ENCODE results near the gene DVL2.
"Not testable (repeated sequence)": the region's sequence is repeated elsewhere in the genome, so short reads cannot be mapped to it uniquely, and the experiment has no call there.

DVL2 gene

DNA sequence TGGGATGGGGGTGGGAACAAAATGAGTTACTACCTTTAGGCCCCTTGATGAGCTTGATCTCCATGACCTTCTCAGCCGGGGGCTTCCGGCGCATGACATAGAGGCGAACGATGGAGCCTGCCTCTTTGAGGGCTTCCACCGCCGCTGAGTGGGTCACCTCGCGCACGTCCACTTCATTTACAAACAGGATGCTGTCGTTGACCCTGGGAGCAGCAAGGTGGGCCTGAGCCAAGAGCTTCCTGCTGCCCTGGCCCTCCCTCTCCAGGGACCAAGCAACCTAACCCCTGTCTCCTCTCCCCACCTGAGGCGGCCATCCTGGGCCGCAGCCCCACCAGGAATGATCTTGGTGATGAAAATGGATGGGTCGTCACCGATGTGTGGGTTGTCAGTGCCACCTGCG lies 30.9 kb downstream of the DVL2 start:
- DNase-seq (ENCODE audit: low read depth in 2 of 2), result no peak

DNA sequence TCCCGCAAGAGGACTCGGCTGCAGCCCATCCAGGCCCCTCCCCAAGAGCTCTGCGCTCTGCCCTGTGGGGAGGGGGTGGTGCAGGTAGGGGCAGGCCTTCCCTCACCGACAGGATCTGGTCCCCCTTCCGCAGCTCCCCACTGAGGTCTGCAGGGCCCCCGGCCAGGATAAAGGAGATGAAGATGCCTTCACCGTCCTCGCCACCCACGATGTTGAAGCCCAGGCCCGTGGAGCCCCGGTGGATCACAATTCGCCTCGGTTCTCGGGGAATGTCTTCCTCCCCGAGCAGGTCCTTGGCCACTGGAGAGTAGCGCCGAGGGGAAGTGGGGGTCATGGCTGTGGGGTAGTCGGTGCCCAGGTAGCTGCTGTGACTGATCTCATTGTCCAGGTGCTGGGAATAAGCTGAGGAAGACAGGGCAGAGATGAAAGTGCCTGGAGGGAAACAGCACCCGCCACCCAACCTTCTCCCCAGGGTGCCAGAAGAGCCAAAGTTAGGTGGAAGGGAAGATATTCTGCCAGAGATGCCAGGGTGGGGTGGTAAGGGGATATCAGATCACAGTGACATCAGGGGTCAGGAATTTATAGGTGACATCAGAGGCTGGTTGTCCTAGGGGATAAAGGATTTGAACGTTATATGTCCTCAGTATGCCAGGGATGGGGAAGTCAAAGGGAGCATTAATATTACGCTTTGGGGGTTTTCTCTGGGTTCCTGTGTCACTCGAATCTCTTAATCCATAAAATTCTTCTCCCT lies 37.5 kb downstream of the DVL2 start:
- DNase-seq (ENCODE audit: low read depth in 2 of 2), result no peak

DNA sequence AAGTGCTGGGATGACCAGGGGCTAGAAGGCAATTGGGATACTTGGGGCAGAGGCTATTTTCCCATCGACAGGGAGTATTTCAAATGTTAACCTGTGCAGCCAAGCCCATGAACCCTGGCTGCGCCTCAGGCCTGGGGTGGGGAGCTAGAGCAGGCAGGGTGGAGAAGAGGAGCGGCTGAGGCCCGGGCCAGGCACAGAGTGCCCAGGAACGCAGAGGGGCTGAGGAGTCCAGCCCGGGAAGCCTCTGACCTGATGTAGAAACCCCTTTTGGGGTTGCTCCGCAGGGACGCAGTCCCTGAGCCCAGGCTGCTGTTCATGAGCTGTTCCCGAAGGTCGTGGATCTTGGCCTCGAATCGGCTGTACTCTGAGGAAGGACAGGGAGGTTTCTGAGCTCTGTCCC lies 38.3 kb downstream of the DVL2 start:
- no peak for DNase-seq (ENCODE audit: low read depth in 2 of 2)

DNA sequence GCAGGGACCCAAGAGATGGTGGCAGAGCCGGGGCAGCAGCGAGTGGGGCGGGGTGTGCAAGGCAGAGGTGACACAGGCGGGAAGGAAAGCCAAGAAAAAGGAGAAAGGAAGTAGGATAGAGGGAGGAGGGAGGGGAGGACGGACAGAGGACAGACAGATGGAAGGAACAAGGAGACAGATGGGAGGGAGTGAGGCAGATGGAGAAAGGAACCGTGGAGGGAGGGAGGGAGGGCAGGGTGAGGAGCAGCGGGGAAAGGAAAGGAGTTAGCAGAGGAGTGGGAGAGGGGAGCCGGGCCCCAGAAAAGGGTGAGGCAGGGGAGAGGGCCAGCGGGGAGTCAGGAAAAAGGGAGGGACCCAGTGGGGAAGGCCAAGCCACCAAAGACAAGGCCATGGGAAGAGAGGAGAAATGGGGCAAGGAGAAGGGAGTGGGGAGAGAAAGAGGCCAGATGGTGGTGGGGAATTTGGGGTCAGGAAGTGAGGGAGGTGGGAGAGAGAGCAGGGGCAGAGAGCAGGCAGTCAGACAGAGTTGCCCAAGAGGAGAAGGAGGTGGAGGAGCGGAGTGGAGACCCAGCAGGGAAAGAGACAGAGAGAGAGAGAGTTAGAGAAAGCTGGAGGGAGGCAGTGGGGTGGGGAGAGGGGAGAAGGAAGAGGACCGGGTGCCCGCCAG lies 41.9 kb downstream of the DVL2 start:
- no peak for DNase-seq (ENCODE audit: low read depth in 2 of 2)

GRCh38 chr17:7191571-7192270 lies 42.6 kb downstream of the DVL2 start:
- no peak for DNase-seq (ENCODE audit: low read depth in 2 of 2)

- no peak for DNase-seq (ENCODE audit: low read depth in 2 of 2)
Measured at GRCh38 chr17:7191069-7191468, 43.2 kb downstream of the DVL2 start.

- no peak for DNase-seq (ENCODE audit: low read depth in 2 of 2)
Measured at GRCh38 chr17:7190276-7190917, 43.9 kb downstream of the DVL2 start.

DNA sequence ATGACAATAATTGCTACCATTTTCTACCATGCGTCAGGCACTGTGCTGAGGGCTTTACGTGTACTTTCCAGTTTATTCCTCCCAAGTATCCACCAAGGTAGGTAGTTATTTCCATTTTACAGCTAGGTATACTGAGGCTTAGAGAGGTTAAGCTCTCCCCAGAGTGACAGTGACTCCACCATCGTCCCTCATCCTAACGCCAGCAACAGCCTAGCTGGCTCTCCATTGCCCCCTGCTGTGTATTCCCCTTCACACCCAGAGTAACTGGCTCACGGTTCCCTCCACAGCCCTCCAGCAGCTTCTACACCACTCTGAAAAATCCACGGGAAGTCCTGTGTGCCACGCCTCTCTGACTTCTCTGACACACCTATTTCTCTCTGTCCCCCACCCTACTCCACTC lies 48.1 kb downstream of the DVL2 start:
- no peak for DNase-seq (ENCODE audit: low read depth in 2 of 2)

DNA sequence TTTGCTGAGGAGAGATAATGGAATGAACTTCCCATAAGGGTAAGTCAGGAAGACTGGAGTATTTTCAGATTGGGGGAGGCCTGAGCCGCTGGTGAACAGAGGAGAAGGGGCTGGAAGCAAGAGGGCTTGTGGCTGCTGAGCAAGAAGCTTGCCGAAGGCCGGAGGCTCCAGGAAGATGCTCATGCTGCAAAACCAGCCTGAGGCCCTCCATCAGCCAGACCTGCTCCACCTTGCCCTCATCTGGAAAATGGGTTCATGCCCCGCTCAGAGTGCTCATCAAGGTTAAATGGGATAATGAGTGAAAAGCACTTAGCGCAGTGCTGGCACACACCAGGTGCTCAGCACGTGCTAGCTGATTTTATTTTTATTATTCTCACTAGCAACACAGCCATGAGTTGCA lies 49.7 kb downstream of the DVL2 start:
- no peak for DNase-seq (ENCODE audit: low read depth in 2 of 2)

DNA sequence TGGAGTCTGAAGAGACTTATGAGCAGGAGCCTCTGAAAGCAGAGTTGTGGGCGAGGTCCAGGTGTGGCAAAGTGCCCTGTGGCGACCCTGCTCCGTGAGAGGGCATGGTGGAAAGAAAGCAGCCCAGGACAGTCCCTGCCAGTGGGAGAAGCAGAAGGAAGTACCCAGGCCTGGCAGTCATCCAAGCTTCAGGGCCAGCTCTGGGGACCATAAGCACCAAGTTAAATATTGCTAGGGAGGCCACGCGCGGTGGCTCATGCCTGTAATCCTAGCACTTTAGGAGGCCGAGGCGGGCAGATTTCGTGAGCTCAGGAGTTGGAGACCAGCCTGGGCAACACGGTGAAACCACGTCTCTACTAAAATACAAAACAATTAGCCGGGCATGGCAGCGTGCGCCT lies 50.2 kb downstream of the DVL2 start:
- DNase-seq (ENCODE audit: low read depth in 2 of 2), result no peak

DNA sequence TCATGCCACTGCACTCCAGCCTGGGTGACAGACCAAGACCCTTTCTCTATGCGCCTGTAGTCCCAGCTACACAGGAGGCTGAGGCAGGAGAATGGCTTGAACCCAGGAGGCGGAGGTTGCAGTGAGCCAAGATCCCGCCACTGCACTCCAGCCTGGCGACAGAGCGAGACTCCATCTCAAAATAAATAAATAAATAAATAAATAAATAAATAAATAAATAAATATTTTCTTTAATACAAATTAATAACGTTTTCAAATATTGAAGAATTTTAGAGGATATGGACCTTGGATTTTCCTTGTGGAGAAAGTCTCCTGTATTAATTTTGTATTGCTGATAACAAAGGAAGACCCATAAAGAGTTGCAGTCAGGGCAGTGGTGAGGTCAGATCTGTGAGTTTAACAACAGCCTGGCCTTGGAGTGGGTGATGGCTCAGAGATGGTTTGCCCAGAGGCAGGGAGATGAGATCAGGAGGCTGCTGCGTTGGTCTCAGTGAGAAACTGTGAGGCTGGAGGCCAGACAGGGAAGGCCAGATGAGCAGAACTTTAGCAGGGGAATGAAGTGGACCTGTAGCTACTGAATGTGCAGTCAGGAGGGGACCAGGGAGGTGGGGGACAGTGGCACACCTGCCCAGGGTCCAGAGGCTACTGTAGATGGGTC lies 50.8 kb downstream of the DVL2 start:
- DNase-seq (ENCODE audit: low read depth in 2 of 2), result no peak

GRCh38 chr17:7182101-7182500 lies 52.2 kb downstream of the DVL2 start:
- DNase-seq (ENCODE audit: low read depth in 2 of 2), result not testable (repeated sequence)

GRCh38 chr17:7179317-7180254 lies 54.7 kb downstream of the DVL2 start, which contains the start of gene ASGR1:
TSS of gene ASGR1 (minus strand) at chr17:7179370. CDS start at chr17:7178563, 807 bp downstream.
- DNase-seq (ENCODE audit: low read depth in 2 of 2), result no peak

- DNase-seq (ENCODE audit: low read depth in 2 of 2), result no peak
Measured at GRCh38 chr17:7178973-7179316, 55.4 kb downstream of the DVL2 start.

DNA sequence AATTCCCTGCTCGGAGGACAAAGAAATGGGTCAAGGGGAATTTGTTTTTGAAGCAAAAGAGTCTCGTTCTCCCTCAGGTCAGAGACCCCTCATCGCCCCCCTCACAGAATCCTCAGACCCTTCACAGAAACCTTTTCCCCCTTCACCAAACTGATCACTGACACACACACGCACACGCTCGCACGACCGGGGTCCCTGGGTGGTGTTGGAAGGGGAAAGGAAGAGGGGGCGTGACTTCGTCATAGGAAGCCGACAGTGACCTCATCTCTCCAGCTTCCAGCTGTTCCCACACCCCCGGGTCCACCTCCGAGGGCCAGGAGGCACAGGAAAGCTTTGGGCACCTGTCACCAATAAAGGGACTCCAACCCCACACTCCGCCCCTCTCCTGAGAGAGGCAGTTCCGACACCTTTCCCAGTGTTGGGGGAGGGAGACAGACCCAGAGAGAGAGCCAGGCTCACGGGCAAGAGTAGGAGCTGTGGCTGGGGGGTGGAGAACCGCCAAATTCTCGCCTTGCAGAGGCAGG lies 56.3 kb downstream of the DVL2 start:
- no peak for DNase-seq (ENCODE audit: low read depth in 2 of 2)

- DNase-seq (ENCODE audit: low read depth in 2 of 2), result peak; percentile 18 to 29
Measured at GRCh38 chr17:7177191-7177953, 56.9 kb downstream of the DVL2 start.

DNA sequence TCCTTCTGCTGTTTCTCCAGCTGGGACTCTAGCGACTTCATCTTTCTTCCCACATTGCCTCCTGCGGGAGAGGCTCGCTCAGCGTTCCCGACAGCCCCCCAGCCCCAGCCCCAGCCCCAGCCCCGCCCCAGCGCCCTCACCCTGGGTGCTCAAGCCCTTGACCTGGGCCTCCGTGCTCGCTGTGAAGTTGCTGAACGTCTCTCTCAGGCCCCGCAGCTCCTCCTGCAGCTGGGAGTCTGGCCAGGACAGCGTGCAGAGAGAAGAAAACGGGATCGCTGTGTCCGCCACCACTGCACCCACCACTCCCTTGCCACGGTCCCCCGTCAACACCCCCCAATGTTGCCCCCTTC lies 57.5 kb downstream of the DVL2 start:
- no peak for DNase-seq (ENCODE audit: low read depth in 2 of 2)

DNA sequence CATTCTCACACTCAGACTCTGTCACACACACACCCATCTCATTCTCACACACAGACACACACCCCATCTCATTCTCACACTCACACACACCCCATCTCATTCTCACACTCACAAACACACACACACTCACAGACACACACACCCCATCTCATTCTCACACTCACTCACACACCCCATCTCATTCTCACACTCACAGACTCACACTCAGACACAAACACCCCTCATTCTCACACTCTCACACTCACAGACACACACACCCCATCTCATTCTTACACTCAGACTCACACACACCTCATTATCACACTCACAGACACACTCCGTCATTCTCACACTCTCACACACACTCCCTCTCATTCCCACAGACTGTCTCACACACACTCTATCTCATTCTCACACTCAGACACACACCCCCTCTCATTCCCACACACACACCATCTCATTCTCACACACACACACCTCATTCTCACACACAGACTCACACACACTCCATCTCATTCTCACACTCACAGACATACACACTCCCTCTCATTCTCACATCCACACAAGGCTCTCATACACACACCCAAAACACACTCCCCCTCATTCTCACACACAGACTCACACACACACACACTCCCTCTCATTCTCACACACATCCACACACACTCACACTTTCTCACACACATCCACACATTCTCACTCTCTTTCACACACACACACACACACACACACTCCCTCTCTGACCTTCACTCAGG lies 58.0 kb downstream of the DVL2 start:
- no peak for DNase-seq (ENCODE audit: low read depth in 2 of 2)

Data from fibroblast of skin of left biceps (primary cell).